Loucy (cell line): Measurements from ENCODE around the gene MRPL19.
A peak's percentile ranks its signal among the peaks of the same experiment; 100 is the strongest.

Experiments
- H2AFZ ChIP-seq: fragments of 200-600 bp; sonication (generic); 2 replicates; pipeline ENCODE4 v1.6.0; 2016; ENCODE audit warnings: antibody characterized with exemption, mild to moderate bottlenecking, low read length, moderate library complexity
- H3F3A ChIP-seq: fragments of 200-600 bp; 2 replicates; pipeline ENCODE4 v1.6.0; 2016; ENCODE audit warnings: antibody characterized with exemption, low read depth, mild to moderate bottlenecking
- H3K27me3 ChIP-seq: fragments of 200-600 bp; sonication (generic); 2 replicates; pipeline ENCODE4 v1.6.1; 2014; ENCODE audit warnings: low read length, mild to moderate bottlenecking; ENCODE audit not compliant: insufficient read depth, poor library complexity, severe bottlenecking
- H3K36me3 ChIP-seq: fragments of 200-600 bp; sonication (generic); 2 replicates; pipeline ENCODE4 v1.6.1; 2016; ENCODE audit warnings: low read length; ENCODE audit not compliant: insufficient read depth
- H3K4me1 ChIP-seq: fragments of 200-600 bp; sonication (generic); 2 replicates; pipeline ENCODE4 v1.5.1; 2014; ENCODE audit warnings: low read length, mild to moderate bottlenecking; ENCODE audit not compliant: insufficient read depth, poor library complexity, severe bottlenecking
- H3K4me2 ChIP-seq: fragments of 200-600 bp; sonication (generic); 2 replicates; pipeline ENCODE4 v1.6.0; 2014; ENCODE audit warnings: antibody characterized with exemption, low read length, low read depth, mild to moderate bottlenecking; ENCODE audit not compliant: poor library complexity, severe bottlenecking
- H3K4me3 ChIP-seq: fragments of 200-600 bp; sonication (generic); 2 replicates; pipeline ENCODE4 v1.5.1; 2014; ENCODE audit warnings: low read length, mild to moderate bottlenecking, mixed read lengths; ENCODE audit not compliant: poor library complexity, severe bottlenecking
- H3K79me2 ChIP-seq: fragments of 200-600 bp; sonication (generic); 2 replicates; pipeline ENCODE4 v1.6.1; 2014; ENCODE audit warnings: low read length; ENCODE audit not compliant: insufficient read depth
- H3K9ac ChIP-seq: fragments of 200-600 bp; sonication (generic); 2 replicates; pipeline ENCODE4 v1.6.0; 2014; ENCODE audit warnings: mild to moderate bottlenecking, low read depth, low read length, moderate library complexity; ENCODE audit not compliant: poor library complexity, severe bottlenecking
- H3K9me2 ChIP-seq: fragments of 200-600 bp; sonication (generic); replicated peaks from 2 replicates; pipeline ENCODE4 v1.6.1; 2016; ENCODE audit warnings: low read depth, low read length, mixed read lengths
- H3K9me3 ChIP-seq: fragments of 200-600 bp; sonication (generic); 2 replicates; pipeline ENCODE4 v1.6.1; 2014; ENCODE audit warnings: mild to moderate bottlenecking, antibody characterized with exemption, low read length, low read depth; ENCODE audit not compliant: insufficient read depth
- H4K20me1 ChIP-seq: fragments of 200-600 bp; sonication (generic); 2 replicates; pipeline ENCODE4 v1.6.0; 2014; ENCODE audit warnings: antibody characterized with exemption, low read length, mild to moderate bottlenecking; ENCODE audit not compliant: insufficient read depth, poor library complexity, severe bottlenecking
- EZH2phosphoT487 ChIP-seq: fragments of 200-600 bp; IDR thresholded peaks from 2 replicates; pipeline ENCODE4 v1.6.1; 2018; ENCODE audit warnings: antibody characterized with exemption, mild to moderate bottlenecking, moderate library complexity, borderline replicate concordance
- TF ChIP-seq, protein P1 (sequence below): fragments of 200-600 bp; sonication (generic); conservative IDR thresholded peaks from 2 replicates; pipeline ENCODE4 v1.5.1; 2014; ENCODE audit warnings: mild to moderate bottlenecking, antibody characterized with exemption, low read length

MRPL19 gene

DNA sequence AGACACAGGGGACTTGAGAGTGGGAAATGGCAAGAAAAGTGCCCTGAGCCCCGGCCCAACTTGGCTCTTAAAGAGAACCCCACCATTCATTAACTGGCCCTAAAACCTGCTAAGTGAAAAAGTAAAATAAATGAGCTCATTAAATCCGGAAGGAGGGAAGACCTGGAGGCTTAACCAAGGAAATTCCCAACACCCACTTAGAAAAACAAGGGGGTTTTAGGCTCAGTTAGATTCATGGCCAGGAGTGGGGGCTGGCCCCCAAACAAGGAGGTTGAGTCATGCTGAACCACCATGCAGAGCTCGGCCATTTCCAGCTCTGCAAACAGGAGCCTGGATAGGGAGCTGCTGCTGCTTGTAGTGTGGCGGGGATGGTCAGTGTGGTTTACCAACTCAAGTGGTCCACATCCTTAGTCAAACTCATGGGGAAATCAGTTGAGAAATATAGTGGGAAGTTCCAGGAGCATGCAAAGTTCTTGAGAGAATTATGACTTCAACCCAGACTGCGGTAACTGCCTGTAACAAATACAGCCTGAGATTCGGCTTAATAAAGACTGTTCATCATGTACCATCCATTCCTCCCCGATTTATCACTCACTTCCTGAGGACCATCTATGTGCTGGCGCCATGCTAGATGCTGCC is 39.7 kb upstream of the MRPL19 start:
- Histone ChIP-seq H2AFZ (no peak overlapping the region), H3K9me3 (no peaks in the 10 kb centered on the region), H4K20me1 (no peaks in the 10 kb centered on the region), H3K4me3 (no peak overlapping the region), H3K4me1 (peaks cover 6% of the 10 kb centered on the region), H3K9ac (no peak overlapping the region), H3F3A (no peaks in the 10 kb centered on the region), H3K36me3 (no peaks in the 10 kb centered on the region), H3K27me3 (no peaks in the 10 kb centered on the region), H3K4me2 (no peak overlapping the region), H3K79me2 (no peaks in the 10 kb centered on the region), H3K9me2 (no peaks in the 10 kb centered on the region)
- TF ChIP-seq, protein P1, sequence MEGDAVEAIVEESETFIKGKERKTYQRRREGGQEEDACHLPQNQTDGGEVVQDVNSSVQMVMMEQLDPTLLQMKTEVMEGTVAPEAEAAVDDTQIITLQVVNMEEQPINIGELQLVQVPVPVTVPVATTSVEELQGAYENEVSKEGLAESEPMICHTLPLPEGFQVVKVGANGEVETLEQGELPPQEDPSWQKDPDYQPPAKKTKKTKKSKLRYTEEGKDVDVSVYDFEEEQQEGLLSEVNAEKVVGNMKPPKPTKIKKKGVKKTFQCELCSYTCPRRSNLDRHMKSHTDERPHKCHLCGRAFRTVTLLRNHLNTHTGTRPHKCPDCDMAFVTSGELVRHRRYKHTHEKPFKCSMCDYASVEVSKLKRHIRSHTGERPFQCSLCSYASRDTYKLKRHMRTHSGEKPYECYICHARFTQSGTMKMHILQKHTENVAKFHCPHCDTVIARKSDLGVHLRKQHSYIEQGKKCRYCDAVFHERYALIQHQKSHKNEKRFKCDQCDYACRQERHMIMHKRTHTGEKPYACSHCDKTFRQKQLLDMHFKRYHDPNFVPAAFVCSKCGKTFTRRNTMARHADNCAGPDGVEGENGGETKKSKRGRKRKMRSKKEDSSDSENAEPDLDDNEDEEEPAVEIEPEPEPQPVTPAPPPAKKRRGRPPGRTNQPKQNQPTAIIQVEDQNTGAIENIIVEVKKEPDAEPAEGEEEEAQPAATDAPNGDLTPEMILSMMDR = no peak
- no peak for TF ChIP-seq EZH2phosphoT487

DNA sequence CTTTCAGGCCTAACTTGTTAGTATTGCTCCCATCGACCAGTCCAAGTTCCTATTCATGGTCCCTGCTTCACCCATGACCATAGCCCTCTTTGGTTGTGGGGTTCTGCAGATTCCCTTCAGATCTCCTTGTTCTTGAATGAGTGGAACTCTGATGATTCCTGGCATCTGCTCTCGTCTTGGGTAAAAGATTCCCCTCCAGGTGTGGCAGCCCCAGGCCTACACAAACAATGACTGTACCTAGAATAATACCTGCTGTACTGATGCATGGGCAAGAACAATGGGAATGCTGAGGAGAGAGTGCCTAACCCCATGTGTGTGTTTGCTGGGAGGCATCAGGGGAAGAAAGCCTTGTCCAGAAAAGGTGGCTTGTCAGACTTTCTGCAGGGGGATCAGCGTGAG is 39.2 kb upstream of the MRPL19 start:
- Histone ChIP-seq H3K79me2 (no peaks in the 10 kb centered on the region), H3F3A (no peaks in the 10 kb centered on the region), H3K27me3 (no peaks in the 10 kb centered on the region), H3K4me3 (no peak overlapping the region), H3K9me2 (no peaks in the 10 kb centered on the region), H2AFZ (no peak overlapping the region), H3K9ac (no peak overlapping the region), H3K36me3 (no peaks in the 10 kb centered on the region), H3K4me2 (no peak overlapping the region), H3K9me3 (no peaks in the 10 kb centered on the region), H4K20me1 (no peaks in the 10 kb centered on the region), H3K4me1 (peaks cover 6% of the 10 kb centered on the region)
- TF ChIP-seq, protein P1 = no peak

DNA sequence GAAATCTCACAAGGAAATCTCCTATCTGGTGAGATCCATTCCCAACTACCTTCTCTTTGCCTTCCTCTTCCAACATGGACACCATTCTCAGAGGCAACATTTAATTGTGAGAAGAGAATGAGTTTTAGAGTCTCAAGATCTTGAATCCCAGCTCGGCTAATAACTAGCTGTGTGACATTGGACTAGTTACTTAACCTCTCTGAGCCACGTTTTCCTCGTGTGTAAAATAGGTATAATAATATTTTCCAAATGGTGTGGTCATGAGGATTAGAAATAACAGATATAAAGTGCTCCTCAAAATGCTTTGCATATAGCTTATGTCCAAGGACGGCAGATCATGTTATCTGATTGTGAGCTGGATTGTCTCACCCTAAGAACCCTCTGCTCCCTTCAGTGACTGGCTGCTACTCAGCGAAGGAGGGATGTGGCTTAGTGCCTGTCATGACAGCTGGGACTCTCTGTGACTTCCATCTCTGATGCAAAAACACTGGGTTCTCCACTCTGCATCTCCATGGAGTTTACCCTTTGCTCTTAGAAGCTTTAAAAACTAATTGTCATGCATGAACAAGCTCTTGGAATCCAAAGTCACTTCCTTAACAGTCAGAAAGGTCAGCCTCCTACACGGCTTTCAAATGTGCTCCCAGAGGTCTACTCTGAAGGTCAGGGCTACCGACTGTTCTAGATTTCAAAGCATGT is 38.4 kb upstream of the MRPL19 start:
- TF ChIP-seq, protein P1 = no peak
- TF ChIP-seq EZH2phosphoT487 = no peak
- Histone ChIP-seq H3K4me3 (no peak overlapping the region), H3K36me3 (no peaks in the 10 kb centered on the region), H3K4me2 (peak overlapping the region; percentile 53), H4K20me1 (no peaks in the 10 kb centered on the region), H3K27me3 (no peaks in the 10 kb centered on the region), H3K79me2 (no peaks in the 10 kb centered on the region), H3K4me1 (peaks cover 6% of the 10 kb centered on the region), H3F3A (no peaks in the 10 kb centered on the region), H3K9me2 (no peaks in the 10 kb centered on the region), H3K9me3 (no peaks in the 10 kb centered on the region), H2AFZ (peak overlapping the region; percentile 61), H3K9ac (no peak overlapping the region)
